SU-DHL-6 (cell line): ENCODE data around the gene ACAP2.

Experiments used
- H2AFZ ChIP-seq: fragments of 200-600 bp; sonication (generic); 2 replicates; pipeline ENCODE4 v1.6.1; 2014; ENCODE audit warnings: low read depth, mild to moderate bottlenecking, moderate library complexity, mixed read lengths, antibody characterized with exemption, low read length; ENCODE audit not compliant: severe bottlenecking
- H3F3A ChIP-seq: fragments of 200-600 bp; shearing (Covaris generic); 2 replicates; pipeline ENCODE4 v1.6.0; 2016; ENCODE audit warnings: antibody characterized with exemption, mild to moderate bottlenecking; ENCODE audit not compliant: insufficient read depth
- H3K27ac ChIP-seq: fragments of 200-600 bp; sonication (generic); 2 replicates; pipeline ENCODE4 v1.5.1; 2016; ENCODE audit warnings: low read depth, mild to moderate bottlenecking, low read length, moderate library complexity, mixed read lengths
- H3K27me3 ChIP-seq: fragments of 200-600 bp; sonication (generic), shearing (Covaris generic); 2 replicates; pipeline ENCODE4 v1.6.0; 2014; ENCODE audit warnings: mild to moderate bottlenecking, low read length
- H3K36me3 ChIP-seq: fragments of 200-600 bp; sonication (generic); 2 replicates; pipeline ENCODE4 v1.6.1; 2014; ENCODE audit warnings: mild to moderate bottlenecking, low read length, mixed read lengths
- H3K4me2 ChIP-seq: fragments of 300-600, 200-600 bp; shearing (Covaris generic), sonication (generic); 2 replicates; pipeline ENCODE4 v1.6.0; 2014; ENCODE audit warnings: low read length, low read depth, mild to moderate bottlenecking; ENCODE audit not compliant: poor library complexity, severe bottlenecking
- H3K4me3 ChIP-seq: fragments of 200-600 bp; sonication (generic); 2 replicates; pipeline ENCODE4 v1.5.1; 2014; ENCODE audit warnings: antibody characterized with exemption, low read length, mild to moderate bottlenecking, mixed read lengths; ENCODE audit not compliant: insufficient read depth, poor library complexity, severe bottlenecking
- H3K79me2 ChIP-seq: fragments of 200-600 bp; sonication (generic); 2 replicates; pipeline ENCODE4 v1.6.1; 2014; ENCODE audit warnings: mild to moderate bottlenecking, low read length, moderate library complexity; ENCODE audit not compliant: insufficient read depth
- H3K9ac ChIP-seq: fragments of 200-600 bp; sonication (generic); 2 replicates; pipeline ENCODE4 v1.7.0; 2014; ENCODE audit warnings: mild to moderate bottlenecking, low read length
- H3K9me2 ChIP-seq: fragments of 200-600 bp; sonication (generic); replicated peaks from 2 replicates; pipeline ENCODE4 v1.6.1; 2014; ENCODE audit warnings: low read length; ENCODE audit not compliant: insufficient read depth
- H3K9me3 ChIP-seq: fragments of 200-600 bp; sonication (generic); 2 replicates; pipeline ENCODE4 v1.6.1; 2014; ENCODE audit warnings: low read length, mixed read lengths; ENCODE audit not compliant: insufficient read depth
- H4K20me1 ChIP-seq: fragments of 200-600 bp; sonication (generic); 2 replicates; pipeline ENCODE4 v1.6.1; 2014; ENCODE audit warnings: low read depth, mild to moderate bottlenecking, antibody characterized with exemption, low read length, moderate library complexity, mixed read lengths
- EZH2phosphoT487 ChIP-seq: fragments of 200-600 bp; sonication (generic), shearing (Covaris generic); conservative IDR thresholded peaks from 2 replicates; pipeline ENCODE4 v1.6.1; 2018; ENCODE audit warnings: mild to moderate bottlenecking, antibody characterized with exemption, low read length, moderate library complexity, mixed read lengths
- TF ChIP-seq, protein P1 (sequence below): fragments of 200-600 bp; sonication (generic); IDR thresholded peaks from one replicate; pipeline ENCODE4 v1.5.1; 2017; ENCODE audit warnings: antibody characterized with exemption, mild to moderate bottlenecking, low read length, moderate library complexity; ENCODE audit not compliant: insufficient read depth, poor library complexity, severe bottlenecking

Gene ACAP2

GRCh38 chr3:195267096-195267495, 175.7 kb downstream of the ACAP2 start:
- H3K9ac ChIP-seq: no peak overlapping the region
- no peak overlapping the region for H3K4me3 ChIP-seq
- H3K4me2 ChIP-seq: no peak overlapping the region
- H3K79me2 ChIP-seq: no peaks in the 10 kb centered on the region
- H3K27ac ChIP-seq: no peak overlapping the region
- H3K27me3 ChIP-seq: no peaks in the 10 kb centered on the region
- H4K20me1 ChIP-seq: peaks cover 5% of the 10 kb centered on the region; the same call in 1 of the 2 replicates
- no peak for TF ChIP-seq EZH2phosphoT487
- TF ChIP-seq, protein P1, sequence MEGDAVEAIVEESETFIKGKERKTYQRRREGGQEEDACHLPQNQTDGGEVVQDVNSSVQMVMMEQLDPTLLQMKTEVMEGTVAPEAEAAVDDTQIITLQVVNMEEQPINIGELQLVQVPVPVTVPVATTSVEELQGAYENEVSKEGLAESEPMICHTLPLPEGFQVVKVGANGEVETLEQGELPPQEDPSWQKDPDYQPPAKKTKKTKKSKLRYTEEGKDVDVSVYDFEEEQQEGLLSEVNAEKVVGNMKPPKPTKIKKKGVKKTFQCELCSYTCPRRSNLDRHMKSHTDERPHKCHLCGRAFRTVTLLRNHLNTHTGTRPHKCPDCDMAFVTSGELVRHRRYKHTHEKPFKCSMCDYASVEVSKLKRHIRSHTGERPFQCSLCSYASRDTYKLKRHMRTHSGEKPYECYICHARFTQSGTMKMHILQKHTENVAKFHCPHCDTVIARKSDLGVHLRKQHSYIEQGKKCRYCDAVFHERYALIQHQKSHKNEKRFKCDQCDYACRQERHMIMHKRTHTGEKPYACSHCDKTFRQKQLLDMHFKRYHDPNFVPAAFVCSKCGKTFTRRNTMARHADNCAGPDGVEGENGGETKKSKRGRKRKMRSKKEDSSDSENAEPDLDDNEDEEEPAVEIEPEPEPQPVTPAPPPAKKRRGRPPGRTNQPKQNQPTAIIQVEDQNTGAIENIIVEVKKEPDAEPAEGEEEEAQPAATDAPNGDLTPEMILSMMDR: no peak
- no peaks in the 10 kb centered on the region for H3K9me2 ChIP-seq
- no peaks in the 10 kb centered on the region for H3K9me3 ChIP-seq
- H3F3A ChIP-seq: 0 out of 2 replicates have a peak, but pooled peaks cover 4% of the 10 kb centered on the region
- H2AFZ ChIP-seq: no peak overlapping the region
- no peaks in the 10 kb centered on the region for H3K36me3 ChIP-seq

DNA sequence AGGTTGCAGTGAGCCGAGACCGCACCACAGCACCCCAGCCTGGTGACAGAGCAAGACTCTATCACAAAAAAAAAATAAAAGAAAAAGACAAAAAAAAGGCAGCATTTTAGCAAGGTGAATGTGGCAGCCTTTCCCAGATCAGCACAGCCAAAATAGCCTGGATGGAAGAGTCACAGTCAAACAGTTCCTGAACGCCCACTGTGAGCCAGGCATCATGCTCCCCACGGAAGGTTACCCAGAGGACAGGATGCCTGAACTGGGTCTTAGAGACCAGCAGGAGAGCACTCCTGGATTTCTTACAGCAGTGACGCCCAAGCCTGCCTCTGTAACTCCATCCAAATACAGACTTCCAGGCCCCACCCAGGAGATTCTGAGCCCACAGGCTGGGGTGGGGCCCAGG, 176.4 kb downstream of the ACAP2 start:
- Histone ChIP-seq H4K20me1 (peaks cover 5% of the 10 kb centered on the region; the same call in 1 of the 2 replicates), H3K9me2 (no peaks in the 10 kb centered on the region), H3K9me3 (no peaks in the 10 kb centered on the region), H3K36me3 (no peaks in the 10 kb centered on the region), H3K9ac (no peak overlapping the region), H3K4me2 (no peak overlapping the region), H3K79me2 (no peaks in the 10 kb centered on the region), H3K4me3 (no peak overlapping the region), H2AFZ (no peak overlapping the region), H3K27ac (no peak overlapping the region), H3K27me3 (no peaks in the 10 kb centered on the region), H3F3A (no peaks in the 10 kb centered on the region)
- TF ChIP-seq, protein P1: no peak
- TF ChIP-seq EZH2phosphoT487: no peak

DNA sequence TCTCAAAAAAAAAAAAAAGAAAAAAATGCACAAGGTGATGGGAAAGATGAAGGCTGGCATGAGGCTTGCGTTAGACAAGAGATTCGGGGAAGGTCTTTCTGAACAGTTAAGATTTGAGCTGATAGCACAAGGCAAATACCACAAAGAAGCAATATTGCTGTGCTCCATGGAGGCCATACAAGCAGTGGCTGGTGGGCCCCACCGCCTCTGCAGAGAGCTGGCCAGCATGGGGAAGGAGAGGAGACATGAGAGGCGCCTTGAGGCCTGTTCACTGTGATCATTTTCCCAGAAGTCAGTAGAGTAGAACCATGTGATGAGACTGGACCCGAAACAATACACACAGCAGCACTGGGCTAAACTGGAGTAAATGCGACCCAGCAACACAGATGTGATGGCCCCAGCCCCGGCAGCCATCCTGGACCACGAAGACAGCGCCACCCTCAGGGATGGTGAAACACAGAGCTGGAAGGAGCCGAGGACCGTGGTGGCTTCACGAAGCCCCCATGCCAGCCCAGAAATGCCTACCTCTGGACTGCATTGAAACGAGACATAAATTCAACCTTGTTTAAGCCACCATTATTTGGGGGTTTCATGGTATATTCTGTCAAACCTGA, 177.3 kb downstream of the ACAP2 start:
- H4K20me1 ChIP-seq: peaks cover 5% of the 10 kb centered on the region; the same call in 1 of the 2 replicates
- no peaks in the 10 kb centered on the region for H3K9me2 ChIP-seq
- H3K36me3 ChIP-seq: no peaks in the 10 kb centered on the region
- TF ChIP-seq EZH2phosphoT487: no peak
- TF ChIP-seq, protein P1: no peak
- no peak overlapping the region for H3K4me2 ChIP-seq
- H3K9ac ChIP-seq: no peak overlapping the region
- no peaks in the 10 kb centered on the region for H3F3A ChIP-seq
- no peaks in the 10 kb centered on the region for H3K79me2 ChIP-seq
- no peak overlapping the region for H2AFZ ChIP-seq
- H3K4me3 ChIP-seq: no peak overlapping the region
- H3K27ac ChIP-seq: no peak overlapping the region
- no peaks in the 10 kb centered on the region for H3K9me3 ChIP-seq
- no peaks in the 10 kb centered on the region for H3K27me3 ChIP-seq
